ENCODE measurements around the gene C1QTNF1. TPM values are rescaled to one million over a fixed set of nuclear protein-coding genes. Genes with fewer than 3 reads are reported as not detected.

The C1QTNF1 gene
- total and polyA plus RNA-seq, 9 of the 15 experiments (the other 6 are each of a cell fraction or from before 2014, with no cell fraction given) = 0.09 TPM; not detected in 8

DNA sequence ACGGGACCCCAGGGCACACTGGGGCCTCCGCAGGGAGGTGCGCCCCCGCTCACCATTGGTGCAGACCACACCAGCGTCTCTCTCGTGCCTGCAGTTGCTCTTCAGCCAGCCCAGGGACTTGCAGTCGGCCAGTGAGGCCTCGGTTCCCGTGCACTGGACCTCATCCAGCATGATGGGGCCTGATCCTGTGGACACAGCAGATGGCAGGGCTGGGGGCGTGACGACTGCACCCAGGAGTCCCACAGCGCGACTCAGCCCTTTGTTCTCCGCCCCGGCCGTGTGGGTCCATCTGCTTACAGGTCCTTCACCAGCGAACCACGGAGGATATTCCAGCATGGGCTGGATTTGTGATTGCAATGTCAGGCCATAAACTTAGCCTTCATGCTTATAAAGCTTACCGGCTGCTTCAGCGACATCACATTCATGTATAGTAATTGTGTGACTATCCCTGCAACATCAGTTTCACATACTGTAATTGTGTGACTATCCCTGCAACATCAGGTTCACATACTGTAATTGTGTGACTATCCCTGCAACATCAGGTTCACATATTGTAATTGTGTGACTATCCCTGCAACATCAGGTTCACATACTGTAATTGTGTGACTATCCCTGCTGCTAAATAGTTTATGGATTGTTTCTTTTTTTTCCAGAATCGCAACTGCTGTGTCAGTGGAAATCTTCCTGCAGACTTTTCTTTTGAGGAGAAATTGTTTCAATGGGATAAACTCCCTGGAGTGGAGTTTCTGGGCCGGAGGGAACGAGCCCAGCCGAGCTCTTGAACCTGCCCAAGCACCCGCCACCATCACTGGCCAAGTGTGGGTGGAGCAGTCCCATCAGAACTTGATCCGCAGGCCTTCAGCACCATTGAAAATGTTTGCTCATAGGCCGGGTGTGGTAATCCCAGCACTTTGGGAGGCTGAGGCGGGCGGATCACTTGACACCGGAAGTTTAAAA, 49.1 kb upstream of the C1QTNF1 start (continued):
- TF ChIP-seq, protein P1, sequence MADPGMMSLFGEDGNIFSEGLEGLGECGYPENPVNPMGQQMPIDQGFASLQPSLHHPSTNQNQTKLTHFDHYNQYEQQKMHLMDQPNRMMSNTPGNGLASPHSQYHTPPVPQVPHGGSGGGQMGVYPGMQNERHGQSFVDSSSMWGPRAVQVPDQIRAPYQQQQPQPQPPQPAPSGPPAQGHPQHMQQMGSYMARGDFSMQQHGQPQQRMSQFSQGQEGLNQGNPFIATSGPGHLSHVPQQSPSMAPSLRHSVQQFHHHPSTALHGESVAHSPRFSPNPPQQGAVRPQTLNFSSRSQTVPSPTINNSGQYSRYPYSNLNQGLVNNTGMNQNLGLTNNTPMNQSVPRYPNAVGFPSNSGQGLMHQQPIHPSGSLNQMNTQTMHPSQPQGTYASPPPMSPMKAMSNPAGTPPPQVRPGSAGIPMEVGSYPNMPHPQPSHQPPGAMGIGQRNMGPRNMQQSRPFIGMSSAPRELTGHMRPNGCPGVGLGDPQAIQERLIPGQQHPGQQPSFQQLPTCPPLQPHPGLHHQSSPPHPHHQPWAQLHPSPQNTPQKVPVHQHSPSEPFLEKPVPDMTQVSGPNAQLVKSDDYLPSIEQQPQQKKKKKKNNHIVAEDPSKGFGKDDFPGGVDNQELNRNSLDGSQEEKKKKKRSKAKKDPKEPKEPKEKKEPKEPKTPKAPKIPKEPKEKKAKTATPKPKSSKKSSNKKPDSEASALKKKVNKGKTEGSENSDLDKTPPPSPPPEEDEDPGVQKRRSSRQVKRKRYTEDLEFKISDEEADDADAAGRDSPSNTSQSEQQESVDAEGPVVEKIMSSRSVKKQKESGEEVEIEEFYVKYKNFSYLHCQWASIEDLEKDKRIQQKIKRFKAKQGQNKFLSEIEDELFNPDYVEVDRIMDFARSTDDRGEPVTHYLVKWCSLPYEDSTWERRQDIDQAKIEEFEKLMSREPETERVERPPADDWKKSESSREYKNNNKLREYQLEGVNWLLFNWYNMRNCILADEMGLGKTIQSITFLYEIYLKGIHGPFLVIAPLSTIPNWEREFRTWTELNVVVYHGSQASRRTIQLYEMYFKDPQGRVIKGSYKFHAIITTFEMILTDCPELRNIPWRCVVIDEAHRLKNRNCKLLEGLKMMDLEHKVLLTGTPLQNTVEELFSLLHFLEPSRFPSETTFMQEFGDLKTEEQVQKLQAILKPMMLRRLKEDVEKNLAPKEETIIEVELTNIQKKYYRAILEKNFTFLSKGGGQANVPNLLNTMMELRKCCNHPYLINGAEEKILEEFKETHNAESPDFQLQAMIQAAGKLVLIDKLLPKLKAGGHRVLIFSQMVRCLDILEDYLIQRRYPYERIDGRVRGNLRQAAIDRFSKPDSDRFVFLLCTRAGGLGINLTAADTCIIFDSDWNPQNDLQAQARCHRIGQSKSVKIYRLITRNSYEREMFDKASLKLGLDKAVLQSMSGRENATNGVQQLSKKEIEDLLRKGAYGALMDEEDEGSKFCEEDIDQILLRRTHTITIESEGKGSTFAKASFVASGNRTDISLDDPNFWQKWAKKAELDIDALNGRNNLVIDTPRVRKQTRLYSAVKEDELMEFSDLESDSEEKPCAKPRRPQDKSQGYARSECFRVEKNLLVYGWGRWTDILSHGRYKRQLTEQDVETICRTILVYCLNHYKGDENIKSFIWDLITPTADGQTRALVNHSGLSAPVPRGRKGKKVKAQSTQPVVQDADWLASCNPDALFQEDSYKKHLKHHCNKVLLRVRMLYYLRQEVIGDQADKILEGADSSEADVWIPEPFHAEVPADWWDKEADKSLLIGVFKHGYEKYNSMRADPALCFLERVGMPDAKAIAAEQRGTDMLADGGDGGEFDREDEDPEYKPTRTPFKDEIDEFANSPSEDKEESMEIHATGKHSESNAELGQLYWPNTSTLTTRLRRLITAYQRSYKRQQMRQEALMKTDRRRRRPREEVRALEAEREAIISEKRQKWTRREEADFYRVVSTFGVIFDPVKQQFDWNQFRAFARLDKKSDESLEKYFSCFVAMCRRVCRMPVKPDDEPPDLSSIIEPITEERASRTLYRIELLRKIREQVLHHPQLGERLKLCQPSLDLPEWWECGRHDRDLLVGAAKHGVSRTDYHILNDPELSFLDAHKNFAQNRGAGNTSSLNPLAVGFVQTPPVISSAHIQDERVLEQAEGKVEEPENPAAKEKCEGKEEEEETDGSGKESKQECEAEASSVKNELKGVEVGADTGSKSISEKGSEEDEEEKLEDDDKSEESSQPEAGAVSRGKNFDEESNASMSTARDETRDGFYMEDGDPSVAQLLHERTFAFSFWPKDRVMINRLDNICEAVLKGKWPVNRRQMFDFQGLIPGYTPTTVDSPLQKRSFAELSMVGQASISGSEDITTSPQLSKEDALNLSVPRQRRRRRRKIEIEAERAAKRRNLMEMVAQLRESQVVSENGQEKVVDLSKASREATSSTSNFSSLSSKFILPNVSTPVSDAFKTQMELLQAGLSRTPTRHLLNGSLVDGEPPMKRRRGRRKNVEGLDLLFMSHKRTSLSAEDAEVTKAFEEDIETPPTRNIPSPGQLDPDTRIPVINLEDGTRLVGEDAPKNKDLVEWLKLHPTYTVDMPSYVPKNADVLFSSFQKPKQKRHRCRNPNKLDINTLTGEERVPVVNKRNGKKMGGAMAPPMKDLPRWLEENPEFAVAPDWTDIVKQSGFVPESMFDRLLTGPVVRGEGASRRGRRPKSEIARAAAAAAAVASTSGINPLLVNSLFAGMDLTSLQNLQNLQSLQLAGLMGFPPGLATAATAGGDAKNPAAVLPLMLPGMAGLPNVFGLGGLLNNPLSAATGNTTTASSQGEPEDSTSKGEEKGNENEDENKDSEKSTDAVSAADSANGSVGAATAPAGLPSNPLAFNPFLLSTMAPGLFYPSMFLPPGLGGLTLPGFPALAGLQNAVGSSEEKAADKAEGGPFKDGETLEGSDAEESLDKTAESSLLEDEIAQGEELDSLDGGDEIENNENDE (IDR thresholded peaks at IDR 0.05; ENCODE audit: low read depth, low read length) = no peak
- peak; percentile 5; the same call in 1 of the 2 replicates for TF ChIP-seq TAL1 (IDR thresholded peaks at IDR 0.05)
- peak; percentile 85 for TF ChIP-seq CEBPG (CRISPR knock-in tag; IDR thresholded peaks at IDR 0.05)
- TF ChIP-seq CEBPG (tag; conservative IDR thresholded peaks at IDR 0.05 in 1 of 2, IDR thresholded peaks at IDR 0.05 in 1 of 2) = peak in 1 of 2 experiments; percentile 59; a peak in 1 of 4 replicates
- TF ChIP-seq BRF2 (IDR thresholded peaks at IDR 0.05; ENCODE audit: borderline replicate concordance, insufficient read depth, insufficient read length) = no peak
- no peak for TF ChIP-seq FOSL1 (tag; conservative IDR thresholded peaks at IDR 0.05)
- TF ChIP-seq MAFF (IDR thresholded peaks at IDR 0.05; ENCODE audit: low read length) = no peak
- TF ChIP-seq ELF4 (CRISPR knock-in tag; IDR thresholded peaks at IDR 0.05) = no peak
- no peak for TF ChIP-seq KAT7 (CRISPR knock-in tag; IDR thresholded peaks at IDR 0.05; ENCODE audit: borderline replicate concordance)
- TF ChIP-seq ZNF217 (CRISPR knock-in tag; IDR thresholded peaks at IDR 0.05) = no peak
- TF ChIP-seq ADNP (tag; IDR thresholded peaks at IDR 0.05) = no peak
- TF ChIP-seq BRD4 (IDR thresholded peaks at IDR 0.05) = no peak
- TF ChIP-seq NFRKB (IDR thresholded peaks at IDR 0.05; ENCODE audit: low read depth) = no peak
- no peak for TF ChIP-seq BACH1 (tag; IDR thresholded peaks at IDR 0.05)

All from K562 (cell line).